Fibroblast of lung (primary cell): ENCODE data around the gene UBIAD1.
"Not testable (repeated sequence)": the region's sequence is repeated elsewhere in the genome, so short reads cannot be mapped to it uniquely, and the experiment has no call there.

ENCODE experiments used
- EZH2 ChIP-seq: IDR thresholded peaks from 2 replicates; pipeline ENCODE4 v1.5.1; 2012; ENCODE audit warnings: low read length, control low read depth, mild to moderate bottlenecking; ENCODE audit errors: missing control alignments
- TF ChIP-seq, protein P1 (sequence below), 2 donors: IDR thresholded peaks in 1 of 2; conservative IDR thresholded peaks in 1 of 2; 1 replicate in 1 of 2; 2 replicates in 1 of 2; pipeline ENCODE4 v1.5.1; 2011 to 2012; ENCODE audit warnings: low read length in 2 of 2, control low read depth in 1 of 2, inconsistent platforms in 1 of 2, low read depth in 1 of 2, mild to moderate bottlenecking in 1 of 2

DNA sequence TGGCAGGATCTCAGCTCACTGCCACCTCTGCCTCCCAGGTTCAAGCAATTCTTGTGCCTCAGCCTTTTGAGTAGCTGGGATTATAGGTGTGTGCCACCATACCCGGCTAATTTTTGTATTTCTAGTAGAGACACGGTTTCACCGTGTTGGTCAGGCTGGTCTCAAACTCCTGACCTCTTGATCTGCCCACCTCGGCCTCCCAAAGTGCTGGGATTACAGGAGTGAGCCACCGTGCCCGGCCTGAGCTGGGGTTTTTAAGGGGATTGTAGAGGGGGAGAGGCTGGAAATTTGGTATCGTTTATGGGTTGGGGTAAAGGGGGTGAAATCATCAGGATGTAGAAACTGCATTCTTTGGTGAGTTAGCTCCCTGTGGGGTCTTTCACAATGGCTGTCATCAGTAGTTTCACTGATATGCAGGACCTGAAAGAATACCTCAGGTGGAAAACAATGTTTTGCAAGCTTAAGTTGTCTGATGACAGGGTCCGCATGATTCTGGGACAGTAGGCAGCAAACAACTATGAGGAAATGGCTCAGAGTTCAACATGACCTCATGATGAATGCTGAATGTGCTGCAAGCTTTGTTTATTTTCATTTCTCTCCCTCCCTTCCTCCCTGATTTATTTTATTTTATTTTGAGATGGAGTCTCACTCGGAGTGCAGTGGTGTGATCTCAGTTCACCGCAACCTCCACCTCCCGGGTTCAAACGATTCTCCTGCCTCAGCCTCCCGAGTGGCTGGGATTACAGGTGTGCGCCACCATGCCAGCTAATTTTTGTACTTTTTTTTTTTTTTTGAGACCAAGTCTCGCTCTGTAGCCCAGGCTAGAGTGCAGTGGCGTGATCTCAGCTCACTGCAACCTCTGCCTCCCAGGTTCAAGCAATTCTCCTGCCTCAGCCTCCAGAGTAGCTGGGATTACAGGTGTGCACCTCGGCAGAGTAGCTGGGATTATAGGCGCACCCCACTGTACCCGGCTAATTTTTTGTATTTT lies 5.4 kb upstream of the UBIAD1 start:
- TF ChIP-seq, protein P1, sequence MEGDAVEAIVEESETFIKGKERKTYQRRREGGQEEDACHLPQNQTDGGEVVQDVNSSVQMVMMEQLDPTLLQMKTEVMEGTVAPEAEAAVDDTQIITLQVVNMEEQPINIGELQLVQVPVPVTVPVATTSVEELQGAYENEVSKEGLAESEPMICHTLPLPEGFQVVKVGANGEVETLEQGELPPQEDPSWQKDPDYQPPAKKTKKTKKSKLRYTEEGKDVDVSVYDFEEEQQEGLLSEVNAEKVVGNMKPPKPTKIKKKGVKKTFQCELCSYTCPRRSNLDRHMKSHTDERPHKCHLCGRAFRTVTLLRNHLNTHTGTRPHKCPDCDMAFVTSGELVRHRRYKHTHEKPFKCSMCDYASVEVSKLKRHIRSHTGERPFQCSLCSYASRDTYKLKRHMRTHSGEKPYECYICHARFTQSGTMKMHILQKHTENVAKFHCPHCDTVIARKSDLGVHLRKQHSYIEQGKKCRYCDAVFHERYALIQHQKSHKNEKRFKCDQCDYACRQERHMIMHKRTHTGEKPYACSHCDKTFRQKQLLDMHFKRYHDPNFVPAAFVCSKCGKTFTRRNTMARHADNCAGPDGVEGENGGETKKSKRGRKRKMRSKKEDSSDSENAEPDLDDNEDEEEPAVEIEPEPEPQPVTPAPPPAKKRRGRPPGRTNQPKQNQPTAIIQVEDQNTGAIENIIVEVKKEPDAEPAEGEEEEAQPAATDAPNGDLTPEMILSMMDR (conservative IDR thresholded peaks at IDR 0.05 in 1 of 2, IDR thresholded peaks at IDR 0.05 in 1 of 2; ENCODE audit: low read depth in 1 of 2, low read length in 2 of 2), result not testable (repeated sequence)
- TF ChIP-seq EZH2, result not testable (repeated sequence)
